GM21576 (cell line): Measurements from ENCODE around the gene CCL22.
"Not testable (repeated sequence)": the region's sequence is repeated elsewhere in the genome, so short reads cannot be mapped to it uniquely, and the experiment has no call there.

Experiments
- ATAC-seq: cut with Tn5 transposase; IDR thresholded peaks from one replicate; pipeline ENCODE4 v1.9.1; 2021; ENCODE audit warnings: mild to moderate bottlenecking, moderate library complexity; ENCODE audit not compliant: unreplicated experiment

CCL22 gene

DNA sequence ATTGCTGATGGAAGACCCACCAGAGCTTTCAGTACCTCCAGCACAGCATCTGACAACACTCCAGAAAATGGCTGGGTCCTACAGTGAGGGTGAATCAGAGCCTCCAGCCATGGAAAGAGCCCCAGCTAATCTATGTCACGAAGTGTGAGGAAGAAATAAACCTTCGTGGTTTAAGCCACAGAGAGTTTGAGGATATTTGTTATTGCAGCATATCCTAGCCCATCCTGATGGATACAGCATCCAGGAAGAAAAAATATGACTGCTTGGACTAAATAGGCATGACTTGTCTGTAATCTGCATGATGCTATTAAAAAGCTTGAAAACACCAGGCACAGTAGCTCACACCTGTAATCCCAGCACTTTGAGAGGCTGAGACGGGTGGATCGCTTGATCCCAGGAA, 32.7 kb downstream of the CCL22 start:
- ATAC-seq, result no peak

DNA sequence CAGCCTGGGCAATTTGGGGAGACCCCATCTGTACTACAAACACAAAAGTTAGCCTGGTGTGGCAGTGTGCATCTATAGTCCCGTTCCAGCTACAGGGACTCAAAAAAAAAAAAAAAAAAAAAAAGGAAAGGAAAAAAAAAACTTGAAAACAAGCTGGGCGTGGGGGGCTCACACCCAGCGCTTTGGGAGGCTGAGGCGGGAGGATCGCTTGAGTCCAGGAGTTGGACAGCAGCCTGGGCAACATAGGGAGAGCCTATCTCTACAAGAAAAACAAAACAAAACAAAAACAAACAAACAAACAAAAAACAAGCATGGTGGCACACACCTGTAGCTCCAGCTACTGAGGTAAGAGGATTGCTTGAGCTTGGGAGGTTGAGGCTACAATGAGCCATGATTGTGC, 33.1 kb downstream of the CCL22 start:
- ATAC-seq, result no peak

DNA sequence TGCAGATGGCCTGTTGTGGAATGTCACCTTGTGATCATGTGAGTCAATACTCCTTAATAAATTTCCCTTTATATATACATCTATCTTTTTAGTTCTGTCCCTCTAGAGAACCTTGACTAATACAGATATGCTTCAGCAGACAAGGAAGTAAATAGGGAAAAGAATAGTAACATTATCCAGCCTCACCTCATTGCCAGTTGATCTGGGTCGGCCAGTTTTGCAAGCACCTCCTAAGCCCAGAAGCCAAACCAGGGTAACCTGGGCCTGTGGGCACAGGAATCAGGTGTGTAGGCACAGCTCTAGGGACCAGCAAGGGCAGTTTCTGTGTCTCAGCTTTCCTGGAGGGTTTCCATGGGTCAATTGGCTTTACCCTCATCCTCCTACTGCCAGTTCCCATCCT, 34.1 kb downstream of the CCL22 start:
- ATAC-seq, result no peak

DNA sequence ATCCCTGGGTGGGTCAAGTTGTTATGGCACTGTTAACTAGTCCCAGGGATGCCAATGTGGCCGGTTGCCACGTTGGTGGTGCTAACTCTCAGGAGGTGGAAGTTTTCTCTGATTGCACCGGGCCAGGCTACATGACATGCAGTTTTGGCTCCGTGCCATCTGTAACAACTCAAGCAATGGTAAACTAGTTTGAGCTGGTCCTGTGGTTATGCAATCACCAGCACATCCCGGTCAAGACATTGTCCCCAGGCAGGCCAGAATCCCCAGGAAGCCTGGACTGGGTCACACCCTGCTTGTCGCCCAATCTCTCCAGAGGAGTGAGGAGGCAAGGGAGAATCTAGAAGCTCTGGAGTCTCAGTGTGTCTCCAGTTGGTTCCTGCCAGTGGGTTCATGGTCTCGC, 35.9 kb downstream of the CCL22 start:
- no peak for ATAC-seq

DNA sequence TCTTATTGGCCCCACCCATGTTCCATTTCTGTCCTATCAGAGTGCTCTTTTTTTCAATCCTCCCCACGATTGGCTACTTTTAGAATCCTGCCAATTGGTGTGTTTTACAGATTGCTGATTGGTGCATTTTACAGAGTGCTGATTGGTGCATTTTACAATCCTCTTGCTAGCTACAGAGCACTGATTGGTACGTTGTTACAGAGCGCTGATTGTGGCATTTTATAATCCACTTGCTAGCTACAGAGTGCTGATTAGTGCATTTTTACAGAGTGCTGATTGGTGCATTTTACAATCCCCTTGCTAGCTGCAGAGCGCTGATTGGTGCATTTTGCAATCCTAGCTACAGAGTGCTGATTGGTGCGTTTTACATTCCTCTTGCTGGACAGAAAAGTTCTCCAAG, 36.4 kb downstream of the CCL22 start:
- no peak for ATAC-seq

DNA sequence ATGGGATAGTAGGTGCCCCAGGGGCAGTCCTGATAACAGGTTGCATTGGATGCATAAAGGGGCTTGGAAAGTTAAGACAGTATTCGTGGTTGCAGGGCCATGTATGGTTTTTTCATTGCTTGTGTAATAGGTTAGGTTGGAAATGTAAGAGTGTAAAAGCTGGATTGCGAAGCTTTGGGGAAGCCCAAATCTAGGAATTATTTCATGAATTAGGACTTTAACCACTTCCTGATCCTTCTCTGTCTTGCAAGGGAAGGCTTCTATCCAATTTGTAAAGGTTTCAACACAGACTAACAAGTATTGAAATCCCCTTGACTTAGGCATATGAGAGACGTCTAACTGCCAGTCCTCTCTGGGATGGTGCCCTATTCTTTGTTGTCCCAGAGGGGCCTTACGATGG, 38.2 kb downstream of the CCL22 start:
- ATAC-seq, result no peak

DNA sequence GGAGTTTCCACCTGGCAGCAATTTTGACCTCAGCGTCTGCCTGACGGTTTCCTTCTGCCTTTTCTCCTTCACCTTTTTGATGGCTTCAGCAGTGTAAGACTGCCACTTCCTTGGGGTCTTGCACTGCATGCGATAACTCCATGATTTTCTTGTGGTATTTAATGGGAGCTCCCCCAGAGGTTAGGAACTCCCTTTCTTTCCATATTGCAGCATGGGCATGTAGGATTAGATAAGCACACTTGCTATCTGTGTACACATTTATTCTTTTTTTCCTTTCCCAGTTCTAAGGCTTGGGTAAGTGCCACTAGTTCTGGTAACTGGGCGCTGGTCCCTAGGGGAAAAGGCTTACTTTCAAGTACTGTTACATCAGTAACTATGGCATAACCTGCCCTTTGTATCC, 38.9 kb downstream of the CCL22 start:
- ATAC-seq, result not testable (repeated sequence)

DNA sequence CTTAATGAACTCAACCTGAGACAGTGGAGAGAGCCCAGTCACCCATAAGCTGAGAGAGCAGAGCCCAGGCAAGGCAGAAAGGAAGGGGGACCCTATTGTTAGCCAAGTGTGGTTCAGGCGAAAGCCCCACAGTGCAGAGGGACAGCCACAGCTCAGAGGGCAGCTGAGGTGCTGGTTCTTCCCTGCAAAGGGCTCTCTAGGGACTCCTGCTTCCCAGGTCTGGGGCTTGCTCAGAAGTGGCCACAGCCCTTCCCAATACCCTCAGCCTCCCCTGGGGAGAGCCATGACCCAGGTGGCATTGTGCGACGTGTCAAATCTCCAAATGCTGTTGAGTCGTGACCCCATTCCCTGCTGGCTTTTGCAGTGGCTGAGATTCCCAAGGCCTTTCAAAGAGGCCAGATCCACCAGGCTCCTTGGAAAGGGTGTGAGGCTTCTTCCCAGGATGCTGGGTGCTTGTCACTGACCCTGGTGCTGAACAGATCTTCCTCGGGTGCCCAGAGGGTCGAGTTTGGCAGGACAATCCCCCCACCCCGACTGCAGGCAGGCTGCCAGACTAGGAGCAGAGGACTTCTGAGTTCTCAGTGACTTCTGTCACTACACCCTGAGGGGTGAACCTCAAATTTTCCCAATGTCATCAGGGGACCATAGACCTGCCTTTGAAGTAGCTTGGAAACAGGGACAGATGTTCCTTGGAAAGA, 43.5 kb downstream of the CCL22 start:
- no peak for ATAC-seq

DNA sequence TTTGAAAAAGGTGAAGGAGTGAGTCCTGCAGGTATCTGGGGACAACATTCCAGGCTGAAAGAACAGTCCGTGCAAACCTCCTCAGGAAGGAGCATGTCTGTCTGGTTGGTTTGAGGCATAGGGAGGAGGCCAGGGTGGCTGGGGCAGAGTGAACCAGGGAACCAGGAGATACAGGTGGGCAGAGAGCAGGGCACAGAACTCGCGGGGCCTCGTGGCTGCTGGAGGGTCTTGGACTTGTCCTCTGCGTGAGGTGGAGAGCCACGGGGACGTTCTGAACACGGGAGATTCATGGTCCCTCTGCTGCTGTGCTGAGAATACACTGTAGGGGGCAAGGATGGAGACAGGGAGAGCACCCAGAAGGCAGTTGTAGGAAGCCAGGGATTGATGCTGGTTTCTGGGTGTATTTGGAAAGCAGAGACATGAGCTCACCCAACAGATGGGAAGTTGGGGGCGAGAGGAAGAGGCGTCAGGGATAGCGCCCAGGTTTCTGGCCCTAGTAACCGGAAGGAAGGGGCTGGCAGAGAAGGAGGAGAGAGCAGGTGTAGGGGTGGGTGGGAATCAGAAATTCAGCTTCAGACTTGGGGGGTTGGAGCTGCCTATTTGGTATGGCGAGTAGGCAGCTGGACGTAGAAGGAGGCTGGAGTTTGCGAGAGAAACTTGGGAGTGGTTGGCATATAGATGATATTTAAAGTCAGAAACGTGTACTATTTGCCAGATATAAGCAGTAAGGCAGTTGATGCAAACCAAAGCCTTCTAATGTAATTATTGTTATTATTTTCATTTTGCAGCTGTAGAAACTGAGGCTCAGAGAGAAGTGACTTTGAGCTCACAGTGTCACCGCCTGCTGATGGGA, 45.6 kb downstream of the CCL22 start, which contains the start of gene CCL17:
CCL17 (plus strand) TSS at position 803 of the 853 bp plus-strand sequence. CDS start 9,166 bp downstream, outside the sequence.
- no peak for ATAC-seq

DNA sequence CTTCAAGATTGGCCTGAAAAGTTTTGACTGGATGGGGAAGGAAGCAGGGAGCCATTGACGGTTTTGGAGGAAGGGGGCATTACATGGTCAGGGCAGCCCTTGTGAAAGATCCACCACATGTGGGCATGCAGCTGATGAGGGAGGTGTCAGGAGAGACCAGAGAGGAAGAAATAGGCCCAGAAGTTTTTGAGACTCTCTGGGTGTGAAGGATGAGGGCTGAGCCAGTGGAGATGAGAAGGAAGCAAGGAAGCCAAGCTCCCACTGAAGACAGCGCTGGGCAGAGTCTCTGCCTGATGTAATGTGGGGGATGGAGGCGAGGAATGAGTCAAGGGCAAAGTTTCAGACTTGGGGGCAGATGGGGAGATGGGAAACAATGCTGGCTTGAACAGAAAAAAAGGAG, 46.5 kb downstream of the CCL22 start:
- no peak for ATAC-seq

DNA sequence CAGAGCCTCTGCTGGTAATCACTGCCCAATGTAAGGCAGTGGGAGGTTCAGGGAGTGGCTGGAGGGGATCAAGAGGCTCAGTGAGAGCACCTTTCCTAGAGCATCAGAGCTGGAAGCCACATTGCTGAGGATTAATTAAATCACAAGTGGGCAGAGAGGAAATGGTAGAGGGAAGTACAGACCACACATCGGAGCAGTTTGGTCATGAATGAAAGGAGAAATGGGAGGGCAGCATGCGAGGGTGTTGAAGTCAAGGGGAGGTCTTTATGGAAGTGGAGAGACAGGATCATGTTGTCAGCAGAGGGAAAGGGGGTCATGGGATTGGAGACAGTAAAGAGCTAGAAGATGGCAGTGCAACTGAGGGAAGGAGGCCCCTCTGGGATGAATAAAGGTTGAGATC, 48.3 kb downstream of the CCL22 start:
- ATAC-seq, result no peak

DNA sequence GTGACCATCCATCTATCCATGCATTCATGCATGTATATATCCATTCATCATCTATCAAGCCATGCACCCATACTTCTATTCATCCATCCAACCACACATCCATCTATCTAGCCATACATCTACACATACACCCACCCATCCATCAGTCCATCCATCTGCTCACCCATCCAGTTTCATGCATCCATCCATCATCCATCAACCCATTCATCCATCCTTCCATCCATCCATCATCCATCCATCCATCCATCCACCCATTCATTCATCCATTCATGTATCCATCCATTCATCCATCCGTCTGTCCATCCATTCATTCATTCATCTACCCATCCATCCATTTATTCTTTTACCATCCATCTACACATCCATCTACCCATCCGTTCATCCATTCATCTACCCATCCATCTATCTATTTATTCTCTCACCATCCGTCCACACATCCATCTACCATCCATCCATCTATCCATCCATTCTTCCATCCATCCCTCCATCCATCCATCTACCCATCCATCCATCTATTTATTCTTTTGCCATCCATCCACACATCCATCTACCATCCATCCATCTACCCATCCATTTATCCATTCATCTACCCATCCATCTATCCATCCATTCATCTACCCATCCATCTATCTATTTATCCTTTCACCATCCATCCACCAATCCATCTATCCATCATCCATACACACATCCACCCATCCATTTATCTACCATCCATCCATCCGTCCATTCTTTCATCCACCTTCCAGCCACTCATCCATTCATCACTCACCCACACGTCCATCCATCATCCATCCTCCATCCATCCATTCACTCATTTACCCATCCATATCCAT, 49.2 kb downstream of the CCL22 start:
- ATAC-seq, result no peak

DNA sequence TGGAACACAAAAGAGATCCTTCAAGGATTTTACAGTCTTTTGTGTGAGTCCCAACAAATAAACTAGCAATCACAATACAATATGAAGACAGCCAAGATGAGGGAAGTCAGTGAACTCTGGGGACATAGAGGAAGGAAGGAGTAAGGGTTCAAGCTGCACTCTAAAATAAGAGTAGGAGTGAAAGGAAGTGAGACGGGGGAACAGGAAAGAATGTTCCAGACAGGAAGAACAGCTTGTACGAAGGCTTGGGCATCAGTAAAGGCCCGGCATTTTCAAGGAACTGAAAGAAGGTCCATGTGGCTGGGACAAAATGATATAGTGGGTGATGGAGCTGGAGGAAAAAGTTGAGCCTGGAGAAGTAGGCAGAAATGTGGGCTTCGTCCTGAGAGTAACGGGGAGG, 50.5 kb downstream of the CCL22 start:
- ATAC-seq, result no peak

DNA sequence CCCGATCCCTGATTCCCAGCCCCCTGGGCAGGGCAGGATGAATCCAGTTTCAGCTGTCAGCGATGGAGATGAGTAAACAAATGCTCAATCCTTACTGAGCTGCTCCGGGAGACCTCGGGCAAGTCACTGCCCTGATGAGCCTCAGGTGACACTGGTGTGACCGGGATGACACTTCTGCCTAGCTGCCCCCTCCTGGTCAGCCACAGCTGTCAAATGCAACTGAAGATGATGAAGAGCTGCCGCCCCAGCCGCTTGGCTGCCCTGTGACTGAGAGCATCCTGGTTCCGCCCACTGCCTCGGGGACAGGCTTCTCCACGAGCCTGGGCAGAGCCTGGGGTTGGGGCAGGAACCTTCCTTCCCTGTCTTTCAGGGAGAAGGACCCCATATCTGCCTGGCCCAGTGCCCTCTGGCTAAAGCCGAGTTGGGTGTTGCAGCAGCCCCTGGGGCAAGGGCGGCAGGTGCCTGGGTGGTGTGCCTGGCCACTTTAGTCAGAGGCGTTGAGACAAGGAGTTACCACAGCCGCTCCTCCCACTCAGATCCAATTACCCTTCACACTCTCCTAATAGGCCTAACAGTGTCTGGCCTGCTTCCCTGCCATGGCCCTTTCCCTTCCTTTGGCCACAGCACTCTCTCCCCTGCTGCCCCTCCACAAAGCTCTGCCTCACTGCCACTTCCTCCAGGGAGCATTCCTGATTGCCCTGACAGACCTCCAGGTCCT, 51.4 kb downstream of the CCL22 start:
- no peak for ATAC-seq

DNA sequence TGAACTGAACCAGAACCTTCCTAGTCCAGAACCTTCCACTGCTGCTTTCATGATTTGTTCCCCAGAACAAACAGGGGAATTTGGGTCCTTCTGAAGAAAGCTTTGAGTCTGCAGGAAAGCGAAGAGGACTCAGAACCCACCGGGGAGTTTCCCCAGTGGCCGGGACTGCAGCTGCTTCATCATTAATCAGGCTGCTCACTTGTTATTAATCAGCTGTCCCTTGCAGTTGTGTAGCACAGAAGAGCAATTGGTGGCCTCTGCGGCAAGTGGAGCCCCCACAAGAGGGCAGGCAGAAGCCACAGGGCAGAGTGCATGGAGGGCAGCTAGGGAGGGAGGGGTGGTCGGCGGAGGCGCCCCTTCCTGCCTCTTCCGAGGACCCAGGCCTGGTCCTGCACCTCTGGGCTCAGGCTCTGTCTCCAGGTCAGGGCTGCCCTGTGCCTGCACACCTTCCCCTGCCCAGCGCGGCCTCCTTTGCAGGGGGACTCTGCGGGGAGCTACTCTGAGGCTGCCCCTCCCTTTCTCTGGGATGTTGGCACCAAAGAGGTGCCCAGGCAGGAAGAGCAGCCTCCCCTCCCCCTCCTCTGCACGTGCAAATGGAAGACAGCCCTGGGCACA, 52.9 kb downstream of the CCL22 start:
- no peak for ATAC-seq

DNA sequence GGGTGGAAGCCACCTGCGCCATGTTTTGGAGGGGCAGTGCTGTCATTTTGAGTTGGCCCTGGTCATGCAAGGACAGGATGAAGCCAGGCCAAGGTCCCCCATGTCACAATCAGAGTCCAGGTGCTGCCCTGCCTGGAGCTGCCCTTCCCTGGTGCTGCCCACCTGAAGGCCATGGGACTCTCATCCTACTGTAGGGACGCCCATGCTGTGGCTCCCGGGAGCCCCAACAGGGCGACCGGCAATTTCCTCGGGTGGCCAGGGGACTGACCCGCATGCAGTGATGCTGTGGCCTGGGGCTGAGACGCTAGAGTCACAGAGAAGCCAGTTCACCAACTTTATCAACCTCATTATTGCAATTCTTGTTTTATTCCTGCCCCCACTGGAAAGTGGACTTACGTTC, 54.0 kb downstream of the CCL22 start:
- ATAC-seq, result no peak

DNA sequence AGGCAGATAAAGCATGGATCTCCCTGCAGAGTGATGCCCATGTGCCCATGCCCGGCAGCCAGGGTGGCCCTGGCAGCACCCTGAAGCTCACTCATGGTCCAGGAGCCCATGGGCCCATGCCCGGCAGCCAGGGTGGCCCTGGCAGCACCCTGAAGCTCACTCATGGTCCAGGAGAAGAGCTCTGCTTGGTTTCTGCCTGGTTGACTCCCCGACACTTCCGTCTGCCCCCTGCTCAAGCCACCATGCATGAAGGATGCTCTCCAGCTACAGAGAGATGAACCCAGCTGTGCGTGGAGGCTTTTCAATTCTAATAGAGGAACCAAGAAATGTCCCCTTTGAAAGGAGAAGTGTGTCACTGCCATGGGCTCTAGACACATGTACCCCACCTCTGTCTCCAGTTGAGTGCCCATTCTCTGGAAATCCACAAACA, 54.7 kb downstream of the CCL22 start:
- ATAC-seq, result peak; percentile 69

DNA sequence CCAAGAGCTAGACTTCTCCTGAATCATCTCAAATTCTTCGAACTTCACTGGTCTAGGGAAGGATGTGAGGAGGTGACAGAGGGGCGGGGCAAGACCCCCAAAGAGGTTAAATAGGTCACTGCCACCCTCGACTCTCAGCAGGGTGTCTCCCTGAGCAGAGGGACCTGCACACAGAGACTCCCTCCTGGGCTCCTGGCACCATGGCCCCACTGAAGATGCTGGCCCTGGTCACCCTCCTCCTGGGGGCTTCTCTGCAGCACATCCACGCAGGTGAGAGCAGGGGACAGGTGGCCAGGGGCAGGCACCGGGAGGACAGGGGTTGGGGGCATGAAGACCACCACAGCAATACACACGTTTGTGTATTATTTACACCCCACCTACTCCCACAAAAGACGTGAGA, 55.1 kb downstream of the CCL22 start:
- no peak for ATAC-seq
